GM12878 (cell line): ENCODE results near the gene IRF2. TPM values are rescaled to one million over a fixed set of nuclear protein-coding genes. Genes with fewer than 3 reads are reported as not detected.
A peak's percentile ranks its signal among the peaks of the same experiment; 100 is the strongest.
"Not testable (repeated sequence)": the region's sequence is repeated elsewhere in the genome, so short reads cannot be mapped to it uniquely, and the experiment has no call there.

ENCODE experiments used
- ATAC-seq: fragments of 200-7000 bp; cut with Tn5 transposase; 3 replicates; pipeline ENCODE4 v1.9.1; 2020; ENCODE audit warnings: mild to moderate bottlenecking, moderate library complexity
- BruUV-seq: library from RNA; stranded (reverse); fragments of 400-500 nt; replicated peaks from 2 replicates; lab custom pipeline; 2021; lab: Mats Ljungman, UMichigan
- CTCF ChIA-PET: fragments of 300-600 bp; sonication (Branson Sonifier 250); formaldehyde crosslinking; extraction: SDS; loops from one replicate; lab custom pipeline; 2021; ENCODE audit warnings: inconsistent platforms; lab: Yijun Ruan, JAX
- POLR2A ChIA-PET: fragments of 350-600 bp; formaldehyde crosslinking; extraction: SDS; loops from one replicate; lab custom pipeline; 2021; ENCODE audit warnings: inconsistent platforms; lab: Charles Lee
- RAD21 ChIA-PET: fragments of 300-600 bp; sonication (Branson Sonifier 250); formaldehyde crosslinking; loops from one replicate; lab custom pipeline; 2023; ENCODE audit warnings: antibody characterized with exemption; ENCODE audit not compliant: unreplicated experiment; lab: Charles Lee
- SMC1A ChIA-PET: fragments of 300-600 bp; sonication (Branson Sonifier 250); formaldehyde crosslinking; loops from one replicate; lab custom pipeline; 2023; ENCODE audit not compliant: unreplicated experiment, uncharacterized antibody; lab: Charles Lee
- DNase-seq: peaks from one replicate; pipeline ENCODE4 v3.0.0-alpha.2; 2011; ENCODE audit warnings: low read depth, low spot score
- FAIRE-seq: peaks from 3 replicates; lab custom pipeline; 2011; peaks lifted over from hg19 to GRCh38; lab: Jason Lieb, UNC
- H2AFZ ChIP-seq: 2 replicates; pipeline ENCODE4 v1.6.0; 2011; ENCODE audit warnings: low read depth, low read length, control low read depth; ENCODE audit not compliant: control insufficient read depth
- H3K27ac ChIP-seq: 2 replicates; pipeline ENCODE4 v1.5.1; 2011; ENCODE audit warnings: control low read depth; ENCODE audit not compliant: control insufficient read depth, insufficient read depth
- H3K27me3 ChIP-seq, 2 experiments: replicated peaks in 1 of 2; 2 replicates each; pipeline versions ENCODE4 v1.6.0 to v1.6.1; 2011; ENCODE audit warnings: low read length in 1 of 2; ENCODE audit not compliant: control insufficient read depth in 2 of 2, insufficient read depth in 2 of 2
- H3K36me3 ChIP-seq, 2 experiments: 2 replicates each; pipeline ENCODE4 v1.5.1; 2011; ENCODE audit warnings: low read length in 1 of 2; ENCODE audit not compliant: control insufficient read depth in 2 of 2, insufficient read depth in 2 of 2
- H3K4me1 ChIP-seq: 2 replicates; pipeline ENCODE4 v1.6.1; 2011; ENCODE audit warnings: mild to moderate bottlenecking, low read length, moderate library complexity, mixed read lengths; ENCODE audit not compliant: control insufficient read depth, insufficient read depth
- H3K4me2 ChIP-seq: 2 replicates; pipeline ENCODE4 v1.6.0; 2011; ENCODE audit warnings: control low read depth; ENCODE audit not compliant: control insufficient read depth, insufficient read depth
- H3K4me3 ChIP-seq: fragments of 200-600 bp; sonication (generic); 2 replicates; pipeline ENCODE4 v1.5.1; 2016
- H3K79me2 ChIP-seq: 2 replicates; pipeline ENCODE4 v1.6.0; 2011; ENCODE audit warnings: low read length; ENCODE audit not compliant: control insufficient read depth, insufficient read depth
- H3K9ac ChIP-seq: 2 replicates; pipeline ENCODE4 v1.8.0; 2011; ENCODE audit warnings: low read length, control low read depth, mixed read lengths; ENCODE audit not compliant: control insufficient read depth, insufficient read depth
- H3K9me3 ChIP-seq: replicated peaks from 3 replicates; pipeline ENCODE4 v1.5.1; 2011; ENCODE audit warnings: mild to moderate bottlenecking, low read length; ENCODE audit not compliant: control insufficient read depth, insufficient read depth
- H4K20me1 ChIP-seq: 2 replicates; pipeline ENCODE4 v1.6.0; 2011; ENCODE audit not compliant: control insufficient read depth, insufficient read depth
- BCL11A ChIP-seq: IDR thresholded peaks from 2 replicates; pipeline ENCODE4 v1.6.1; 2011; ENCODE audit warnings: low read depth, low read length
- ETV6 ChIP-seq, 2 experiments: fragments of 450-650 bp in 1 of 2; IDR thresholded peaks in 1 of 2; conservative IDR thresholded peaks in 1 of 2; 2 replicates each; pipeline ENCODE4 v1.6.1; 2014; ENCODE audit warnings: antibody characterized with exemption in 1 of 2, borderline replicate concordance in 1 of 2, low read depth in 1 of 2, mild to moderate bottlenecking in 1 of 2, moderate library complexity in 1 of 2
- HDAC6 ChIP-seq: fragments of 200-600 bp; sonication (generic); IDR thresholded peaks from one replicate; pipeline ENCODE4 v1.8.0; 2017; ENCODE audit warnings: antibody characterized with exemption; ENCODE audit not compliant: unreplicated experiment
- IKZF2 ChIP-seq, 2 experiments: fragments of 450-650 bp; IDR thresholded peaks; 2 replicates each; pipeline ENCODE4 v1.6.1; 2017; ENCODE audit warnings: mild to moderate bottlenecking in 2 of 2, moderate library complexity in 2 of 2
- JUNB ChIP-seq: IDR thresholded peaks from 2 replicates; pipeline ENCODE4 v1.6.1; 2016; ENCODE audit warnings: antibody characterized with exemption, mild to moderate bottlenecking
- NFYA ChIP-seq: IDR thresholded peaks from 2 replicates; pipeline ENCODE4 v1.6.1; 2011; ENCODE audit warnings: low read depth, mild to moderate bottlenecking, low read length, improper control_type of control experiment, borderline replicate concordance
- NR2C2 ChIP-seq: IDR thresholded peaks from 2 replicates; pipeline ENCODE4 v1.6.1; 2011; ENCODE audit warnings: borderline replicate concordance, low read depth; ENCODE audit not compliant: control insufficient read depth, insufficient read length
- SPI1 ChIP-seq: IDR thresholded peaks from 2 replicates; pipeline ENCODE4 v1.6.1; 2011; ENCODE audit warnings: low read depth, mild to moderate bottlenecking, low read length, moderate library complexity, borderline replicate concordance; ENCODE audit not compliant: insufficient read depth
- WGBS: methylation state at CpG from one replicate; pipeline ENCODE4 v1.1.6; 2016; ENCODE audit warnings: low lambda C conversion rate; ENCODE audit not compliant: insufficient replicate concordance, insufficient coverage; ENCODE audit errors: missing lambda C conversion rate; 5-methylcytosine and 5-hydroxymethylcytosine counted together
- in situ Hi-C: fragments of 300-500 bp; cut with MboI; formaldehyde crosslinking; loops from 9 replicates; pipeline ENCODE4 v1.14.3; 2018; ENCODE audit warnings: mixed read lengths
- intact Hi-C: fragments of 100-400 bp; cut with micrococcal nuclease; formaldehyde crosslinking; loops from one replicate; pipeline ENCODE4 v1.14.2; 2022; ENCODE audit not compliant: unreplicated experiment
- polyA plus RNA-seq, 11 experiments: library from polyadenylated mRNA; depleted of rRNA in 4 of 11; unstranded in 6 of 11; stranded (reverse) in 5 of 11; fragments of >200 nt; fragmentation: Nextera tagmentation in 4 of 11; fragmentation: Illumina TruSeq in 1 of 11; extraction: Ambion mirVana in 4 of 11; extraction: Trizol in 1 of 11; gene quantifications; 1 replicate in 1 of 11; 2 replicates in 10 of 11; pipeline versions ENCODE4 v1.2.1 to v1.2.3, GENCODE V29; 2011 to 2016; ENCODE audit warnings: inconsistent platforms in 2 of 11, missing spikeins in 2 of 11, low read depth in 1 of 11
- total RNA-seq, 4 experiments: library from RNA; depleted of rRNA in 3 of 4; stranded (reverse); fragments of >200 nt in 3 of 4; fragmentation: Illumina TruSeq in 1 of 4; extraction: Trizol in 1 of 4; gene quantifications; 2 replicates each; pipeline versions ENCODE4 v1.2.1 to v1.2.3, GENCODE V29; 2013 to 2021
- TF ChIP-seq, protein P1 (sequence below): IDR thresholded peaks from 2 replicates; pipeline ENCODE4 v1.6.1; 2012; ENCODE audit warnings: low read length, inconsistent platforms
- TF ChIP-seq, protein P2 (sequence below): fragments of 450-650 bp; IDR thresholded peaks from 2 replicates; pipeline ENCODE4 v1.6.1; 2016; ENCODE audit warnings: mild to moderate bottlenecking
- TF ChIP-seq, protein P3 (sequence below): IDR thresholded peaks from 2 replicates; pipeline ENCODE4 v1.6.1; 2011; ENCODE audit warnings: borderline replicate concordance, low read depth, mild to moderate bottlenecking, moderate library complexity, low read length; ENCODE audit not compliant: insufficient read depth, poor library complexity, severe bottlenecking

Gene IRF2
- total and polyA plus RNA-seq, 10 of the 15 experiments (the other 5 are each of a cell fraction or from before 2014, with no cell fraction given) = 45.1 to 99.3 (median 58.9) TPM

DNA sequence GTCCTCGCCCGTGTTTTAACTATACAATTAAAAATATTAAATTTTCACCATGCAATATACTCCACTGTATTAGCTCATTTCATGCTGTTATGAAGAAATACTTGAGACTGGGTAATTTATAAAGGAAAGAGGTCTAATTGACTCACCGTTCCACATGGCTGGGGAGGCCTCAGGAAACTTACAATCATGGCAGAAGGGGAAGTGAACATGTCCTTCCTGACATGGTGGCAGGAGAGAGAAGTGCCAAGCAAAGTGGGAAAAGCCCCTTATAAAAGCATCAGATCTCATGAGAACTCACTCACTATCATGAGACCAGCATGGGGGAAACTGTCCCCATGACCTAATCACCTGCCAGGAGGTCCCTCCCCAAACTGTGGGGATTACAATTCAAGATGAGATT lies 98.7 kb downstream of the IRF2 start:
- H3K9ac ChIP-seq, H3K4me3 ChIP-seq, H3K27me3 ChIP-seq, BruUV-seq, intact Hi-C loops, H3K36me3 ChIP-seq, H3K4me1 ChIP-seq, in situ Hi-C loops, H3K27ac ChIP-seq, DNase-seq, H3K4me2 ChIP-seq, H4K20me1 ChIP-seq, H2AFZ ChIP-seq, H3K79me2 ChIP-seq, FAIRE-seq: not testable (repeated sequence)
- SMC1A ChIA-PET = interaction anchor here (0.7 to 0.9 kb wide), 2 partner anchors 12 to 284 kb away, joined by 3 to 4 read pairs; no protein-coding TSS in a partner anchor
- 71% methylated on average over 3 of the region's 3 CpGs for WGBS
- POLR2A ChIA-PET = interaction anchor here (2.2 kb wide), 1 partner anchor 14 kb away, joined by 9 read pairs; no protein-coding TSS in a partner anchor
- peak; percentile 46 for ATAC-seq
- H3K9me3 ChIP-seq = peaks cover 18% of the 10 kb centered on the region
- RAD21 ChIA-PET = interaction anchor here (1.2 to 1.5 kb wide), 2 partner anchors 20 to 24 kb away, joined by 3 to 4 read pairs; no protein-coding TSS in a partner anchor
- CTCF ChIA-PET = interaction anchor here (1.3 kb wide), 1 partner anchor 359 kb away, joined by 3 read pairs; no protein-coding TSS in a partner anchor
- TF ChIP-seq SPI1 = 0 out of 2 replicates have a peak, but pooled peaks have one; percentile 23
- TF ChIP-seq ETV6 (conservative IDR thresholded peaks at IDR 0.05 in 1 of 2, IDR thresholded peaks at IDR 0.05 in 1 of 2; ENCODE audit: borderline replicate concordance in 1 of 2, low read depth in 1 of 2) = peak in 1 of 2 experiments; percentile 72; a peak in 2 of 4 replicates

DNA sequence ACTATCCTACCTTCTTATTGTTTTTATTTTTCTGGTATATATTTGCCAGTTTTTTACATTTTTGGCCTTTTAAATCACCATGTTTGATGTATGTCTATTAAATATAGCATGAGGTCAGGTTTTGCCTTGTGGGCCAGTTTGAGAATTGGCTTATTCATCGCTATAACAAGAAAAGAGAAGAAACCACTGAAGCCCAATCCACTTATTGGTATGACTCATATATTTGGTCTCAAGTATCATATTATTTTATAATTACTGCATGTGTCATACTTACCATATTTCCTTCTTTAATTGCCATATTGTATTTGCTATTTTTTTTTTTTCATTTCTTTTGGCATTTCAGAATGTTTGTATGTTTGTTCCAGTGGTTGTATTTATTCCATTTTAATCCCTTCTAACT lies 99.3 kb downstream of the IRF2 start:
- no peak overlapping the region for H3K4me2 ChIP-seq
- no peak for DNase-seq
- H3K79me2 ChIP-seq = peaks cover 1% of the 10 kb centered on the region; the same call in 1 of the 2 replicates
- in situ Hi-C loops (no loop called here), intact Hi-C loops (no loop called here)
- no peaks in the 10 kb centered on the region for H3K27me3 ChIP-seq
- no peak overlapping the region for H3K4me3 ChIP-seq
- H3K9ac ChIP-seq = no peak overlapping the region
- H2AFZ ChIP-seq = no peak overlapping the region
- ChIA-PET SMC1A (interaction anchor here (0.7 kb wide), 1 partner anchor 283 kb away, joined by 3 read pairs; no protein-coding TSS in a partner anchor), RAD21 (interaction anchor here (1.2 kb wide), 1 partner anchor 21 kb away, joined by 4 read pairs; no protein-coding TSS in a partner anchor), CTCF (no interaction called here), POLR2A (no interaction called here)
- peak; percentile 80 for ATAC-seq
- H3K36me3 ChIP-seq = no peaks in the 10 kb centered on the region
- 41% methylated on average over 1 of the region's 1 CpG for WGBS
- H3K9me3 ChIP-seq = peaks cover 12% of the 10 kb centered on the region
- H3K27ac ChIP-seq = no peak overlapping the region
- H3K4me1 ChIP-seq = no peaks in the 10 kb centered on the region
- FAIRE-seq = peak; percentile 7
- BruUV-seq = no TSS peak
- H4K20me1 ChIP-seq = no peaks in the 10 kb centered on the region
- TF ChIP-seq BCL11A = 0 out of 2 replicates have a peak, but pooled peaks have one; percentile 24
- no peak for TF ChIP-seq NR2C2
- no peak for TF ChIP-seq HDAC6
- TF ChIP-seq, protein P1, sequence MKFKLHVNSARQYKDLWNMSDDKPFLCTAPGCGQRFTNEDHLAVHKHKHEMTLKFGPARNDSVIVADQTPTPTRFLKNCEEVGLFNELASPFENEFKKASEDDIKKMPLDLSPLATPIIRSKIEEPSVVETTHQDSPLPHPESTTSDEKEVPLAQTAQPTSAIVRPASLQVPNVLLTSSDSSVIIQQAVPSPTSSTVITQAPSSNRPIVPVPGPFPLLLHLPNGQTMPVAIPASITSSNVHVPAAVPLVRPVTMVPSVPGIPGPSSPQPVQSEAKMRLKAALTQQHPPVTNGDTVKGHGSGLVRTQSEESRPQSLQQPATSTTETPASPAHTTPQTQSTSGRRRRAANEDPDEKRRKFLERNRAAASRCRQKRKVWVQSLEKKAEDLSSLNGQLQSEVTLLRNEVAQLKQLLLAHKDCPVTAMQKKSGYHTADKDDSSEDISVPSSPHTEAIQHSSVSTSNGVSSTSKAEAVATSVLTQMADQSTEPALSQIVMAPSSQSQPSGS = peak; percentile 53
- TF ChIP-seq, protein P2, sequence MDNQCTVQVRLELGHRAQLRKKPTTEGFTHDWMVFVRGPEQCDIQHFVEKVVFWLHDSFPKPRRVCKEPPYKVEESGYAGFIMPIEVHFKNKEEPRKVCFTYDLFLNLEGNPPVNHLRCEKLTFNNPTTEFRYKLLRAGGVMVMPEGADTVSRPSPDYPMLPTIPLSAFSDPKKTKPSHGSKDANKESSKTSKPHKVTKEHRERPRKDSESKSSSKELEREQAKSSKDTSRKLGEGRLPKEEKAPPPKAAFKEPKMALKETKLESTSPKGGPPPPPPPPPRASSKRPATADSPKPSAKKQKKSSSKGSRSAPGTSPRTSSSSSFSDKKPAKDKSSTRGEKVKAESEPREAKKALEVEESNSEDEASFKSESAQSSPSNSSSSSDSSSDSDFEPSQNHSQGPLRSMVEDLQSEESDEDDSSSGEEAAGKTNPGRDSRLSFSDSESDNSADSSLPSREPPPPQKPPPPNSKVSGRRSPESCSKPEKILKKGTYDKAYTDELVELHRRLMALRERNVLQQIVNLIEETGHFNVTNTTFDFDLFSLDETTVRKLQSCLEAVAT = no peak
- no peak for TF ChIP-seq NFYA
- TF ChIP-seq IKZF2 (IDR thresholded peaks at IDR 0.05) = no peak
- peak; percentile 78 for TF ChIP-seq JUNB
- TF ChIP-seq, protein P3, sequence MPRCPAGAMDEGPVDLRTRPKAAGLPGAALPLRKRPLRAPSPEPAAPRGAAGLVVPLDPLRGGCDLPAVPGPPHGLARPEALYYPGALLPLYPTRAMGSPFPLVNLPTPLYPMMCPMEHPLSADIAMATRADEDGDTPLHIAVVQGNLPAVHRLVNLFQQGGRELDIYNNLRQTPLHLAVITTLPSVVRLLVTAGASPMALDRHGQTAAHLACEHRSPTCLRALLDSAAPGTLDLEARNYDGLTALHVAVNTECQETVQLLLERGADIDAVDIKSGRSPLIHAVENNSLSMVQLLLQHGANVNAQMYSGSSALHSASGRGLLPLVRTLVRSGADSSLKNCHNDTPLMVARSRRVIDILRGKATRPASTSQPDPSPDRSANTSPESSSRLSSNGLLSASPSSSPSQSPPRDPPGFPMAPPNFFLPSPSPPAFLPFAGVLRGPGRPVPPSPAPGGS = no peak
